Measurements from ENCODE around the gene DUXB.

Gene DUXB

DNA sequence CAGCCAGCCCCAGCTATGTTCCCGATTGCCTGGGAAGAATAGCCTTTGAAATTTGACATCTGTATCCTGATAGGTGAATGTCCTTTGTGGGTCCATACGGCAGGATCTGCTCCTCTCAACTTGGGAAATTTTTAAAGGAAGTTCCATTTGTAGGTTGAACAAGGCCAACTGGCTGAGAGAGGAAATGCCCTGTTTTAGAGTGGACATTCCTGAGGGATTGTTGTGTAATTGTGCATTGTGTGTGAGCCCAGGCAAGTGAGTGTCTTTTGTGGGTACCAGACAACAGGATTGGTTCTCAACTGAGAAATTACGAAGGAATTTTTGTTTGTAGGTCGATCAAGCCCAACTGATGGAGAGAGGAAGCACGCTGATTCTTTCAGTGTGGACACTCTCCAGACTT is 21.9 kb downstream of the DUXB start:
- no peak for DNase-seq (ENCODE audit: low read depth)
- no peak overlapping the region for H3K4me3 ChIP-seq (ENCODE audit: control insufficient read depth, low read depth, low read length)
- TF ChIP-seq, protein P1, sequence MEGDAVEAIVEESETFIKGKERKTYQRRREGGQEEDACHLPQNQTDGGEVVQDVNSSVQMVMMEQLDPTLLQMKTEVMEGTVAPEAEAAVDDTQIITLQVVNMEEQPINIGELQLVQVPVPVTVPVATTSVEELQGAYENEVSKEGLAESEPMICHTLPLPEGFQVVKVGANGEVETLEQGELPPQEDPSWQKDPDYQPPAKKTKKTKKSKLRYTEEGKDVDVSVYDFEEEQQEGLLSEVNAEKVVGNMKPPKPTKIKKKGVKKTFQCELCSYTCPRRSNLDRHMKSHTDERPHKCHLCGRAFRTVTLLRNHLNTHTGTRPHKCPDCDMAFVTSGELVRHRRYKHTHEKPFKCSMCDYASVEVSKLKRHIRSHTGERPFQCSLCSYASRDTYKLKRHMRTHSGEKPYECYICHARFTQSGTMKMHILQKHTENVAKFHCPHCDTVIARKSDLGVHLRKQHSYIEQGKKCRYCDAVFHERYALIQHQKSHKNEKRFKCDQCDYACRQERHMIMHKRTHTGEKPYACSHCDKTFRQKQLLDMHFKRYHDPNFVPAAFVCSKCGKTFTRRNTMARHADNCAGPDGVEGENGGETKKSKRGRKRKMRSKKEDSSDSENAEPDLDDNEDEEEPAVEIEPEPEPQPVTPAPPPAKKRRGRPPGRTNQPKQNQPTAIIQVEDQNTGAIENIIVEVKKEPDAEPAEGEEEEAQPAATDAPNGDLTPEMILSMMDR (IDR thresholded peaks at IDR 0.05; ENCODE audit: control insufficient read depth, insufficient read depth, low read depth, low read length, missing control alignments) = no peak

- no peak within 1 kb of the TSS for H3K4me3 ChIP-seq (ENCODE audit: control insufficient read depth, low read depth, low read length)
- no peak for DNase-seq (ENCODE audit: low read depth)
- TF ChIP-seq, protein P1 (IDR thresholded peaks at IDR 0.05; ENCODE audit: control insufficient read depth, insufficient read depth, low read depth, low read length, missing control alignments) = no peak
Measured at GRCh38 chr16:75676909-75677308, 24.4 kb downstream of the DUXB start, which contains the start of gene CPHXL2. Gene CPHXL2 (minus strand): TSS chr16:75677009. CDS start chr16:75676999, 10 bp downstream.

- DNase-seq (ENCODE audit: low read depth) = no peak
- TF ChIP-seq, protein P1 (IDR thresholded peaks at IDR 0.05; ENCODE audit: control insufficient read depth, insufficient read depth, low read depth, low read length, missing control alignments) = no peak
- no peak overlapping the region for H3K4me3 ChIP-seq (ENCODE audit: control insufficient read depth, low read depth, low read length)
Measured at GRCh38 chr16:75667503-75667902, 33.8 kb downstream of the DUXB start.

- TF ChIP-seq, protein P1 (IDR thresholded peaks at IDR 0.05; ENCODE audit: control insufficient read depth, insufficient read depth, low read depth, low read length, missing control alignments) = no peak
- no peak overlapping the region for H3K4me3 ChIP-seq (ENCODE audit: control insufficient read depth, low read depth, low read length)
- DNase-seq (ENCODE audit: low read depth) = no peak
Measured at GRCh38 chr16:75660726-75661302, 40.4 kb downstream of the DUXB start.

GRCh38 chr16:75660321-75660720 is 40.9 kb downstream of the DUXB start:
- no peak for DNase-seq (ENCODE audit: low read depth)
- H3K4me3 ChIP-seq (ENCODE audit: control insufficient read depth, low read depth, low read length) = no peak overlapping the region
- TF ChIP-seq, protein P1 (IDR thresholded peaks at IDR 0.05; ENCODE audit: control insufficient read depth, insufficient read depth, low read depth, low read length, missing control alignments) = no peak

- no peak overlapping the region for H3K4me3 ChIP-seq (ENCODE audit: control insufficient read depth, low read depth, low read length)
- TF ChIP-seq, protein P1 (IDR thresholded peaks at IDR 0.05; ENCODE audit: control insufficient read depth, insufficient read depth, low read depth, low read length, missing control alignments) = no peak
- no peak for DNase-seq (ENCODE audit: low read depth)
Measured at GRCh38 chr16:75658175-75658574, 43.1 kb downstream of the DUXB start.
